ENCODE measurements around the gene C1orf146. TPM values are rescaled to one million over a fixed set of nuclear protein-coding genes. Genes with fewer than 3 reads are reported as not detected.
"Not testable (repeated sequence)": the region's sequence is repeated elsewhere in the genome, so short reads cannot be mapped to it uniquely, and the experiment has no call there.

Gene C1orf146
- total RNA-seq, 1 experiment from 2014 or later: not detected

- H3K4me3 ChIP-seq (ENCODE audit: low read depth, low read length, poor library complexity, severe bottlenecking): no peak overlapping the region
- H3K36me3 ChIP-seq (ENCODE audit: insufficient read depth, low read length, poor library complexity, severe bottlenecking): peaks cover 8% of the 10 kb centered on the region
- no peak for TF ChIP-seq EZH2 (IDR thresholded peaks at IDR 0.05; ENCODE audit: borderline replicate concordance, low read depth, low read length, poor library complexity, severe bottlenecking)
- TF ChIP-seq, protein P1, sequence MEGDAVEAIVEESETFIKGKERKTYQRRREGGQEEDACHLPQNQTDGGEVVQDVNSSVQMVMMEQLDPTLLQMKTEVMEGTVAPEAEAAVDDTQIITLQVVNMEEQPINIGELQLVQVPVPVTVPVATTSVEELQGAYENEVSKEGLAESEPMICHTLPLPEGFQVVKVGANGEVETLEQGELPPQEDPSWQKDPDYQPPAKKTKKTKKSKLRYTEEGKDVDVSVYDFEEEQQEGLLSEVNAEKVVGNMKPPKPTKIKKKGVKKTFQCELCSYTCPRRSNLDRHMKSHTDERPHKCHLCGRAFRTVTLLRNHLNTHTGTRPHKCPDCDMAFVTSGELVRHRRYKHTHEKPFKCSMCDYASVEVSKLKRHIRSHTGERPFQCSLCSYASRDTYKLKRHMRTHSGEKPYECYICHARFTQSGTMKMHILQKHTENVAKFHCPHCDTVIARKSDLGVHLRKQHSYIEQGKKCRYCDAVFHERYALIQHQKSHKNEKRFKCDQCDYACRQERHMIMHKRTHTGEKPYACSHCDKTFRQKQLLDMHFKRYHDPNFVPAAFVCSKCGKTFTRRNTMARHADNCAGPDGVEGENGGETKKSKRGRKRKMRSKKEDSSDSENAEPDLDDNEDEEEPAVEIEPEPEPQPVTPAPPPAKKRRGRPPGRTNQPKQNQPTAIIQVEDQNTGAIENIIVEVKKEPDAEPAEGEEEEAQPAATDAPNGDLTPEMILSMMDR (conservative IDR thresholded peaks at IDR 0.05; ENCODE audit: low read depth, low read length): no peak
- no peak overlapping the region for H3K27ac ChIP-seq (ENCODE audit: low read depth, low read length, poor library complexity, severe bottlenecking)
- ChIA-PET CTCF (no interaction called here), POLR2A (ENCODE audit: low non-redundant PET) (no interaction called here)
- no peaks in the 10 kb centered on the region for H3K9me3 ChIP-seq (ENCODE audit: low read depth, low read length, poor library complexity, severe bottlenecking)
- no TSS peak for BruUV-seq (replicated peaks)
- intact Hi-C loops (cut with micrococcal nuclease; ENCODE audit: unreplicated experiment): no loop called here
- no peak for DNase-seq (ENCODE audit: low spot score)
- H3K27me3 ChIP-seq (replicated peaks; ENCODE audit: insufficient read depth, low read depth, low read length, poor library complexity): no peaks in the 10 kb centered on the region
- no peaks in the 10 kb centered on the region for H3K4me1 ChIP-seq (ENCODE audit: insufficient read depth, low read length, poor library complexity, severe bottlenecking)
Observed at GRCh38 chr1:92244376-92244775, 26.7 kb downstream of the C1orf146 start.

- H3K9me3 ChIP-seq (ENCODE audit: low read depth, low read length, poor library complexity, severe bottlenecking); H3K4me3 ChIP-seq (ENCODE audit: low read depth, low read length, poor library complexity, severe bottlenecking); CTCF ChIA-PET; BruUV-seq (replicated peaks); intact Hi-C loops (cut with micrococcal nuclease; ENCODE audit: unreplicated experiment); DNase-seq (ENCODE audit: low spot score); H3K27me3 ChIP-seq (replicated peaks; ENCODE audit: insufficient read depth, low read depth, low read length, poor library complexity); H3K27ac ChIP-seq (ENCODE audit: low read depth, low read length, poor library complexity, severe bottlenecking); POLR2A ChIA-PET (ENCODE audit: low non-redundant PET); H3K4me1 ChIP-seq (ENCODE audit: insufficient read depth, low read length, poor library complexity, severe bottlenecking): not testable (repeated sequence)
- peaks cover 10% of the 10 kb centered on the region for H3K36me3 ChIP-seq (ENCODE audit: insufficient read depth, low read length, poor library complexity, severe bottlenecking)
Observed at GRCh38 chr1:92254714-92255113, 37.0 kb downstream of the C1orf146 start.

DNA sequence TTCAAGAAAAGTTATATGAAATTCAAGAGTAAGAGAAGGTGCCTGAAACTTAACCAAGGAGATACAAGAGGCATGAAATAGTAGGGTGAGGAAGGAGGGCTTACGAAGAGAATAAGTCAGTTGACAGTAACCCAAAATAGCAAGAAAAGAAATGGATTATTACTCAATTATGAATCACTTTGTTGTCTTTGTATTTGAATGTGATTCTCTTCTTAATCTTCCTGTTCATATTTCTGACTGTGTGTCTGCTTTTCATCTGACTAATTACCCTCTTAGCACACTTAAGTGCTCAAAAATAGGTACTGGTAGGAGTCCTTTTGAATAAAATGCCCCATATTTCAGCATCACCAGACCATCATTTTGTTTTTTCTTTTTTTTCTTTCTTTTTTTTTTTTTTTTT is 41.6 kb downstream of the C1orf146 start:
- H3K9me3 ChIP-seq (ENCODE audit: low read depth, low read length, poor library complexity, severe bottlenecking): no peaks in the 10 kb centered on the region
- no peak for TF ChIP-seq EZH2 (IDR thresholded peaks at IDR 0.05; ENCODE audit: borderline replicate concordance, low read depth, low read length, poor library complexity, severe bottlenecking)
- TF ChIP-seq, protein P1 (conservative IDR thresholded peaks at IDR 0.05; ENCODE audit: low read depth, low read length): no peak
- CTCF ChIA-PET: no interaction called here
- no peak overlapping the region for H3K27ac ChIP-seq (ENCODE audit: low read depth, low read length, poor library complexity, severe bottlenecking)
- intact Hi-C loops (cut with micrococcal nuclease; ENCODE audit: unreplicated experiment): no loop called here
- BruUV-seq (replicated peaks): no TSS peak
- no peaks in the 10 kb centered on the region for H3K4me1 ChIP-seq (ENCODE audit: insufficient read depth, low read length, poor library complexity, severe bottlenecking)
- no peak overlapping the region for H3K4me3 ChIP-seq (ENCODE audit: low read depth, low read length, poor library complexity, severe bottlenecking)
- POLR2A ChIA-PET (ENCODE audit: low non-redundant PET): no interaction called here
- H3K36me3 ChIP-seq (ENCODE audit: insufficient read depth, low read length, poor library complexity, severe bottlenecking): peaks cover 12% of the 10 kb centered on the region
- H3K27me3 ChIP-seq (replicated peaks; ENCODE audit: insufficient read depth, low read depth, low read length, poor library complexity): no peaks in the 10 kb centered on the region
- no peak for DNase-seq (ENCODE audit: low spot score)

GRCh38 chr1:92262516-92262915 is 44.8 kb downstream of the C1orf146 start:
- no peaks in the 10 kb centered on the region for H3K9me3 ChIP-seq (ENCODE audit: low read depth, low read length, poor library complexity, severe bottlenecking)
- H3K27me3 ChIP-seq (replicated peaks; ENCODE audit: insufficient read depth, low read depth, low read length, poor library complexity): no peaks in the 10 kb centered on the region
- H3K4me3 ChIP-seq (ENCODE audit: low read depth, low read length, poor library complexity, severe bottlenecking): no peak overlapping the region
- no peaks in the 10 kb centered on the region for H3K4me1 ChIP-seq (ENCODE audit: insufficient read depth, low read length, poor library complexity, severe bottlenecking)
- intact Hi-C loops (cut with micrococcal nuclease; ENCODE audit: unreplicated experiment): no loop called here
- TF ChIP-seq, protein P1 (conservative IDR thresholded peaks at IDR 0.05; ENCODE audit: low read depth, low read length): no peak
- TF ChIP-seq EZH2 (IDR thresholded peaks at IDR 0.05; ENCODE audit: borderline replicate concordance, low read depth, low read length, poor library complexity, severe bottlenecking): no peak
- H3K27ac ChIP-seq (ENCODE audit: low read depth, low read length, poor library complexity, severe bottlenecking): no peak overlapping the region
- ChIA-PET CTCF (interaction anchor here (0.6 kb wide), 1 partner anchor 29 kb away, joined by 3 read pairs; no protein-coding TSS in a partner anchor), POLR2A (ENCODE audit: low non-redundant PET) (no interaction called here)
- H3K36me3 ChIP-seq (ENCODE audit: insufficient read depth, low read length, poor library complexity, severe bottlenecking): peaks cover 12% of the 10 kb centered on the region
- no peak for DNase-seq (ENCODE audit: low spot score)
- BruUV-seq (replicated peaks): no TSS peak
